HCT116 (cell line): ENCODE data around the gene IMPA2.

Source experiments
- POLR2AphosphoS5 ChIP-seq: IDR thresholded peaks from 2 replicates; pipeline ENCODE4 v1.6.1; 2011; ENCODE audit warnings: mild to moderate bottlenecking, low read depth, low read length, moderate library complexity
- SIN3A ChIP-seq: IDR thresholded peaks from 2 replicates; pipeline ENCODE4 v1.6.1; 2012; ENCODE audit warnings: low read depth

- no peak for TF ChIP-seq SIN3A
- no peak for TF ChIP-seq POLR2AphosphoS5
Observed at GRCh38 chr18:12008842-12009580, 27.7 kb downstream of the IMPA2 start.
